Renal cortex interstitium (tissue), 11 donors: ENCODE measurements around the gene HIRA. TPM values are rescaled to one million over a fixed set of nuclear protein-coding genes. Genes with fewer than 3 reads are reported as not detected.
"Not testable (repeated sequence)": the region's sequence is repeated elsewhere in the genome, so short reads cannot be mapped to it uniquely, and the experiment has no call there.

Source experiments
- DNase-seq, 11 donors: peaks; one replicate each; pipeline ENCODE4 v3.0.0-alpha.2; 2013; ENCODE audit warnings: low read depth in 9 of 11, low spot score in 4 of 11; ENCODE audit errors: extremely low read depth in 1 of 11
- polyA plus RNA-seq, 3 donors: library from polyadenylated mRNA; unstranded; fragments of 120-200 nt; gene quantifications; one replicate each; pipeline ENCODE4 v1.2.1, GENCODE V29; 2013; ENCODE audit not compliant: insufficient read length in 3 of 3

Gene HIRA
- polyA plus RNA-seq, 3 donors: 29.9 to 37.5 (median 33.3) TPM

GRCh38 chr22:19352766-19353165 lies 78.8 kb downstream of the HIRA start:
- DNase-seq: no peak

GRCh38 chr22:19352217-19352616 lies 79.3 kb downstream of the HIRA start:
- no peak for DNase-seq

GRCh38 chr22:19351604-19352003 lies 79.9 kb downstream of the HIRA start:
- no peak for DNase-seq

GRCh38 chr22:19350947-19351346 lies 80.6 kb downstream of the HIRA start:
- no peak for DNase-seq

GRCh38 chr22:19350476-19350859 lies 81.1 kb downstream of the HIRA start:
- no peak for DNase-seq

- DNase-seq: no peak
Observed at GRCh38 chr22:19349778-19350475, 81.6 kb downstream of the HIRA start.

GRCh38 chr22:19346677-19347265 lies 84.8 kb downstream of the HIRA start:
- DNase-seq: no peak

GRCh38 chr22:19344420-19344819 lies 87.1 kb downstream of the HIRA start:
- DNase-seq: no peak

GRCh38 chr22:19343470-19343869 lies 88.1 kb downstream of the HIRA start:
- DNase-seq: no peak

- no peak for DNase-seq
Observed at GRCh38 chr22:19341500-19341899, 90.0 kb downstream of the HIRA start.

- no peak for DNase-seq
Observed at GRCh38 chr22:19337137-19337536, 94.4 kb downstream of the HIRA start.

- no peak for DNase-seq
Observed at GRCh38 chr22:19336133-19337075, 95.1 kb downstream of the HIRA start.

- DNase-seq: no peak
Observed at GRCh38 chr22:19331975-19332374, 99.6 kb downstream of the HIRA start.

- DNase-seq: no peak
Observed at GRCh38 chr22:19331474-19331873, 100.1 kb downstream of the HIRA start.

GRCh38 chr22:19330865-19331418 lies 100.6 kb downstream of the HIRA start:
- DNase-seq: no peak

- not testable (repeated sequence) for DNase-seq
Observed at GRCh38 chr22:19330205-19330604, 101.3 kb downstream of the HIRA start.

- no peak for DNase-seq
Observed at GRCh38 chr22:19329454-19329853, 102.1 kb downstream of the HIRA start.

- DNase-seq: no peak
Observed at GRCh38 chr22:19325296-19325948, 106.1 kb downstream of the HIRA start.

GRCh38 chr22:19323420-19323819 lies 108.1 kb downstream of the HIRA start:
- DNase-seq: not testable (repeated sequence)
